Measurements from ENCODE around the gene AP1S1.

Gene AP1S1

DNA sequence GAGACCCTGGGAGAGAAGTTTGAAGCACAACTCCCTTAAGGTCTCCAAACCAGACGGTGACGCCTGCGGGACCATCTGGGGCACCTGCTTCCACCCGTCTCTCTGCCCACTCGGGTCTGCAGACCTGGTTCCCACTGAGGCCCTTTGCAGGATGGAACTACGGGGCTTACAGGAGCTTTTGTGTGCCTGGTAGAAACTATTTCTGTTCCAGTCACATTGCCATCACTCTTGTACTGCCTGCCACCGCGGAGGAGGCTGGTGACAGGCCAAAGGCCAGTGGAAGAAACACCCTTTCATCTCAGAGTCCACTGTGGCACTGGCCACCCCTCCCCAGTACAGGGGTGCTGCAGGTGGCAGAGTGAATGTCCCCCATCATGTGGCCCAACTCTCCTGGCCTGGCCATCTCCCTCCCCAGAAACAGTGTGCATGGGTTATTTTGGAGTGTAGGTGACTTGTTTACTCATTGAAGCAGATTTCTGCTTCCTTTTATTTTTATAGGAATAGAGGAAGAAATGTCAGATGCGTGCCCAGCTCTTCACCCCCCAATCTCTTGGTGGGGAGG is 16.5 kb upstream of the AP1S1 start:
- POLR2A ChIA-PET: interaction anchor here (1.4 to 1.5 kb wide), 2 partner anchors 15 to 106 kb away, joined by 3 to 4 read pairs; partner anchors contain the start of gene FIS1
- TF ChIP-seq HDGF (IDR thresholded peaks at IDR 0.05; ENCODE audit: borderline replicate concordance) (no peak), PKNOX1 (IDR thresholded peaks at IDR 0.05) (no peak), LEF1 (IDR thresholded peaks at IDR 0.05; ENCODE audit: borderline replicate concordance) (no peak)
- no peak for DNase-seq (ENCODE audit: extremely low spot score)
- CTCF ChIA-PET: interaction anchor here (0.6 to 8.3 kb wide), 7 partner anchors 28 to 472 kb away, joined by 3 to 112 read pairs (median 3); partner anchors contain the start of gene ZNHIT1

GRCh38 chr7:101138213-101138870 is 15.9 kb upstream of the AP1S1 start:
- peak; percentile 75 for DNase-seq (ENCODE audit: extremely low spot score)
- CTCF ChIA-PET: interaction anchor here (0.6 to 8.3 kb wide), 11 partner anchors 10 to 473 kb away, joined by 3 to 112 read pairs (median 3); partner anchors contain the start of genes SERPINE1 and ZNHIT1
- TF ChIP-seq L3MBTL2 (conservative IDR thresholded peaks at IDR 0.05) (peak; percentile 34; the same call in 1 of the 2 replicates), HDGF (IDR thresholded peaks at IDR 0.05; ENCODE audit: borderline replicate concordance) (no peak), ZNF384 (IDR thresholded peaks at IDR 0.05) (no peak), ELF4 (IDR thresholded peaks at IDR 0.05) (no peak), PKNOX1 (IDR thresholded peaks at IDR 0.05) (0 out of 2 replicates have a peak, but pooled peaks have one; percentile 32)
- POLR2A ChIA-PET: interaction anchor here (1.0 to 1.5 kb wide), 3 partner anchors 15 to 106 kb away, joined by 3 to 4 read pairs (median 3); partner anchors contain the start of gene FIS1

- DNase-seq (ENCODE audit: extremely low spot score): no peak
- ChIA-PET CTCF (interaction anchor here (1.5 to 8.3 kb wide), 2 partner anchors 44 to 53 kb away, joined by 4 to 112 read pairs; no protein-coding TSS in a partner anchor), POLR2A (interaction anchor here (1.0 kb wide), 1 partner anchor 42 kb away, joined by 3 read pairs; no protein-coding TSS in a partner anchor)
- TF ChIP-seq FOXK2 (IDR thresholded peaks at IDR 0.05) (no peak), BHLHE40 (IDR thresholded peaks at IDR 0.05; ENCODE audit: borderline replicate concordance) (no peak), TARDBP (IDR thresholded peaks at IDR 0.05) (no peak)
These were observed 14.0 kb upstream of the AP1S1 start for GRCh38 chr7:101140339-101140699.

GRCh38 chr7:101140746-101141382 is 13.4 kb upstream of the AP1S1 start:
- ChIA-PET CTCF (interaction anchor here (0.6 to 8.3 kb wide), 4 partner anchors 45 to 414 kb away, joined by 3 to 112 read pairs (median 4); no protein-coding TSS in a partner anchor), POLR2A (interaction anchor here (1.0 to 1.1 kb wide), 2 partner anchors 41 to 77 kb away, joined by 3 read pairs; partner anchors contain the start of gene ZNHIT1)
- no peak for DNase-seq (ENCODE audit: extremely low spot score)
- no peak for TF ChIP-seq CTBP1 (IDR thresholded peaks at IDR 0.05; ENCODE audit: borderline replicate concordance)
- no peak for TF ChIP-seq TARDBP (IDR thresholded peaks at IDR 0.05)
- TF ChIP-seq ELF4 (IDR thresholded peaks at IDR 0.05): no peak
- no peak for TF ChIP-seq FOXM1 (IDR thresholded peaks at IDR 0.05; ENCODE audit: borderline replicate concordance)
- no peak for TF ChIP-seq HDGF (IDR thresholded peaks at IDR 0.05; ENCODE audit: borderline replicate concordance)
- no peak for TF ChIP-seq LEF1 (IDR thresholded peaks at IDR 0.05; ENCODE audit: borderline replicate concordance)

DNA sequence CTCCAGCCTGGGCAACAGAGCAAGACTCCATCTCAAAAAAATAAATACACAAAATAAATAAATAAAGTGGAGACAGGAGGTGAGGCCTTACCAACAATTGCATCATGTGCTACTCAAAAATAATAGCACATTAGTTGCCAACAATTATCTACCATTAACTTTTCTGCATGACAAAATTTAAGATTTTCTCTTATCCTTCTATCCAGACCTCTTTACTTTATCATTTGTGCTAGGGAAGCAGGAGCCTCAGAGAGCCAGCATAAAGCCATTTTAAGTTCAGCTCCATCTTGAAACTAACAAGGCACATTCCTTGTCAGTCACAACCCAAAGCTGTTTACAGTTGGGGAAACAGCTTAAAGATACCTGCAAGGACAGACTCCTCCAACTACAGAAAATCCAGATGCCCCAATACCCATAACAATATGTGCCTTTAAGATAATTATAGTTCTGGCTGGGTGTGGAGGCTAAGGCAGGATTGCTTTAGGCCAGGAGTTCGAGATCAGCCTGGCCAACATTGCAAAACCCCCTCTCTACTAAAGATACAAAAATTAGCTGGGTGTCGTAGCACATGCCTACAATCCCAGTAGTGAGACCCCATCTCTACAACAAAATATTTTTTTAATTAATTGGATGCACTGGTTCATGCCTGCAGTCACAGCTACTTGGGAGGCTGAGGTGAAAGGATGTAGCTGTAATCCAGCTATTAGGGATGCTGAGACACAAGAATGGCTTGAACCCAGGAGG is 2.2 kb upstream of the AP1S1 start:
- no peak for DNase-seq (ENCODE audit: extremely low spot score)
- TF ChIP-seq BHLHE40 (IDR thresholded peaks at IDR 0.05; ENCODE audit: borderline replicate concordance): no peak
- no peak for TF ChIP-seq NFRKB (IDR thresholded peaks at IDR 0.05)
- TF ChIP-seq SP1 (IDR thresholded peaks at IDR 0.05): no peak
- no peak for TF ChIP-seq TARDBP (IDR thresholded peaks at IDR 0.05)
- no peak for TF ChIP-seq LEF1 (IDR thresholded peaks at IDR 0.05; ENCODE audit: borderline replicate concordance)
- ChIA-PET POLR2A (no interaction called here), CTCF (interaction anchor here (1.8 kb wide), 1 partner anchor 8 kb away, joined by 11 read pairs; no protein-coding TSS in a partner anchor)

DNA sequence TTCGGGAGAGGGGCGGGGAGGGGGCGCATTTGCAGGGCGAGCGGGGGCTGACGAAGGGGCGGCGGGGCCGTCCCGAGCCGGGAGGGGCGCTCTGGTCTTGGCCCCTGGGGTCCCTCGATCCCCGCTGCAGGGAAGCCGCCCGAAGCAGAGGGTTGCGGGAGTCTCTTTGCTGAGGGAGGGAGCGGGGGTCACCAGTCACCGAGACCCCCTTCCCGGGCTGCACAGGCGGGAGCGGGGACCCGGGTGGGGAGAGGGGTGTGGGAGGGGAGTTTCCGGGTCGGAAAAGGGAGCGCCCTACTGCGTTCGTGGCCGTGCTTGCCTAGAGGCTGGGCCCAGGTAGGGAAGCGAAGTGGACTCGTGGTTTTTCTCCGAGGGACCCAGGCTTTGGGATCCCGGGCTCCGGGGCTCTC is 422 bp downstream of the AP1S1 start:
- DNase-seq (ENCODE audit: extremely low spot score): no peak
- CTCF ChIA-PET: no interaction called here
- TF ChIP-seq NFRKB (IDR thresholded peaks at IDR 0.05) (no peak), SUZ12 (IDR thresholded peaks at IDR 0.05) (no peak), ARNT (IDR thresholded peaks at IDR 0.05) (no peak), TARDBP (IDR thresholded peaks at IDR 0.05) (no peak), PKNOX1 (IDR thresholded peaks at IDR 0.05) (no peak), LEF1 (IDR thresholded peaks at IDR 0.05; ENCODE audit: borderline replicate concordance) (no peak), FOXK2 (IDR thresholded peaks at IDR 0.05) (no peak), CTBP1 (IDR thresholded peaks at IDR 0.05; ENCODE audit: borderline replicate concordance) (no peak), SP1 (IDR thresholded peaks at IDR 0.05) (no peak), ELF4 (IDR thresholded peaks at IDR 0.05) (no peak), HDGF (IDR thresholded peaks at IDR 0.05; ENCODE audit: borderline replicate concordance) (no peak), L3MBTL2 (conservative IDR thresholded peaks at IDR 0.05) (no peak), FOXA1 (IDR thresholded peaks at IDR 0.05) (no peak), BHLHE40 (IDR thresholded peaks at IDR 0.05; ENCODE audit: borderline replicate concordance) (no peak), FOXM1 (IDR thresholded peaks at IDR 0.05; ENCODE audit: borderline replicate concordance) (no peak), ZNF384 (IDR thresholded peaks at IDR 0.05) (no peak)
- POLR2A ChIA-PET: interaction anchor here (0.7 kb wide), 1 partner anchor 64 kb away, joined by 5 read pairs; no protein-coding TSS in a partner anchor
